HEK293 (cell line): ENCODE measurements around the gene SLC9A2.

ENCODE experiments used
- CTCF ChIA-PET: fragments of 350-600 bp; formaldehyde crosslinking; extraction: SDS; loops from one replicate; lab custom pipeline; 2021; ENCODE audit warnings: antibody characterized with exemption; lab: Yijun Ruan, JAX
- POLR2A ChIA-PET: fragments of 300-600 bp; formaldehyde crosslinking; extraction: SDS; loops from one replicate; lab custom pipeline; 2020; ENCODE audit warnings: antibody characterized with exemption, inconsistent platforms; lab: Yijun Ruan, JAX
- H3K27ac ChIP-seq: fragments of 200-500 bp; sonication (Bioruptor generic); 2 replicates; pipeline ENCODE4 v1.5.1; 2014; ENCODE audit warnings: low read depth, low read length, control low read depth, inconsistent platforms; ENCODE audit errors: extremely low read depth
- H3K36me3 ChIP-seq, 2 experiments: fragments of 200-500 bp in 1 of 2; sonication (Bioruptor generic) in 1 of 2; 1 replicate in 1 of 2; 2 replicates in 1 of 2; pipeline ENCODE4 v1.5.1; 2014 to 2017; ENCODE audit warnings: inconsistent platforms in 2 of 2, low read length in 2 of 2; ENCODE audit not compliant: control insufficient read depth in 2 of 2, insufficient read depth in 1 of 2
- H3K4me1 ChIP-seq: fragments of 200-500 bp; sonication (Bioruptor generic); 2 replicates; pipeline ENCODE4 v1.5.1; 2014; ENCODE audit warnings: mild to moderate bottlenecking, low read length, inconsistent platforms; ENCODE audit not compliant: control insufficient read depth, insufficient read depth
- H3K4me3 ChIP-seq: 2 replicates; pipeline ENCODE4 v1.5.1; 2011; ENCODE audit warnings: low read depth, mild to moderate bottlenecking, control low read depth, low read length, moderate library complexity
- H3K9me3 ChIP-seq: fragments of 200-500 bp; sonication (Bioruptor generic); 2 replicates; pipeline ENCODE4 v1.5.1; 2014; ENCODE audit warnings: low read depth, low read length, inconsistent platforms; ENCODE audit not compliant: control insufficient read depth, insufficient read depth
- BCL11A ChIP-seq: fragments of 450-650 bp; formaldehyde crosslinking; IDR thresholded peaks from 2 replicates; pipeline ENCODE4 v1.5.1; 2016; ENCODE audit warnings: low read depth, missing biosample characterization, missing genetic modification characterization
- HOXC10 ChIP-seq: sonication (generic); formaldehyde crosslinking; IDR thresholded peaks from 2 replicates; pipeline ENCODE4 v1.8.1; 2023; ENCODE audit warnings: mild to moderate bottlenecking, missing genetic modification reagents
- KLF9 ChIP-seq: fragments of 450-650 bp; formaldehyde crosslinking; IDR thresholded peaks from 2 replicates; pipeline ENCODE4 v1.5.1; 2016; ENCODE audit warnings: missing biosample characterization, missing genetic modification characterization, low read depth
- PRDM1 ChIP-seq: fragments of 450-650 bp; formaldehyde crosslinking; IDR thresholded peaks from 2 replicates; pipeline ENCODE4; 2016; ENCODE audit warnings: missing biosample characterization, missing genetic modification characterization
- SETDB1 ChIP-seq: IDR thresholded peaks from one replicate; pipeline ENCODE4 v1.6.1; 2017; ENCODE audit warnings: mild to moderate bottlenecking, low read length, moderate library complexity, mixed read lengths; ENCODE audit not compliant: insufficient read length
- ZNF140 ChIP-seq: fragments of 450-650 bp; formaldehyde crosslinking; IDR thresholded peaks from 2 replicates; pipeline ENCODE4 v1.5.1; 2016; ENCODE audit warnings: missing biosample characterization, missing genetic modification characterization
- ZNF19 ChIP-seq: fragments of 450-650 bp; formaldehyde crosslinking; IDR thresholded peaks from 2 replicates; pipeline ENCODE4; 2016; ENCODE audit warnings: missing biosample characterization, missing genetic modification characterization, low read depth
- ZNF211 ChIP-seq: fragments of 450-650 bp; formaldehyde crosslinking; IDR thresholded peaks from 2 replicates; pipeline ENCODE4 v1.5.1; 2016; ENCODE audit warnings: low read depth, missing biosample characterization, missing genetic modification characterization
- ZNF394 ChIP-seq: fragments of 450-650 bp; formaldehyde crosslinking; IDR thresholded peaks from 2 replicates; pipeline ENCODE4 v1.5.1; 2016; ENCODE audit warnings: missing biosample characterization, missing genetic modification characterization, mild to moderate bottlenecking, moderate library complexity, borderline replicate concordance
- ZNF473 ChIP-seq: fragments of 450-650 bp; formaldehyde crosslinking; IDR thresholded peaks from 2 replicates; pipeline ENCODE4 v1.5.1; 2017; ENCODE audit warnings: missing biosample characterization, missing genetic modification characterization
- ZNF501 ChIP-seq: fragments of 450-650 bp; formaldehyde crosslinking; IDR thresholded peaks from 2 replicates; pipeline ENCODE4 v1.5.1; 2016; ENCODE audit warnings: missing biosample characterization, missing genetic modification characterization
- ZNF571 ChIP-seq: fragments of 450-650 bp; formaldehyde crosslinking; IDR thresholded peaks from 2 replicates; pipeline ENCODE4 v1.5.0; 2017; ENCODE audit warnings: missing biosample characterization, missing genetic modification characterization
- ZNF664 ChIP-seq: fragments of 450-650 bp; formaldehyde crosslinking; IDR thresholded peaks from 2 replicates; pipeline ENCODE4 v1.5.1; 2016; ENCODE audit warnings: missing biosample characterization, missing genetic modification characterization
- ZNF670 ChIP-seq: fragments of 450-650 bp; formaldehyde crosslinking; IDR thresholded peaks from 2 replicates; pipeline ENCODE4 v1.5.1; 2016; ENCODE audit warnings: missing biosample characterization, missing genetic modification characterization, low read depth
- ZNF776 ChIP-seq: fragments of 450-650 bp; formaldehyde crosslinking; IDR thresholded peaks from 2 replicates; pipeline ENCODE4 v1.5.0; 2017; ENCODE audit warnings: missing biosample characterization, missing genetic modification characterization, borderline replicate concordance
- ZSCAN18 ChIP-seq: fragments of 450-650 bp; formaldehyde crosslinking; IDR thresholded peaks from 2 replicates; pipeline ENCODE4 v1.5.1; 2016; ENCODE audit warnings: missing biosample characterization, missing genetic modification characterization
- ZSCAN30 ChIP-seq: fragments of 450-650 bp; IDR thresholded peaks from 2 replicates; pipeline ENCODE4 v1.5.1; 2018; ENCODE audit warnings: missing biosample characterization, mild to moderate bottlenecking, missing genetic modification characterization, moderate library complexity
- TF ChIP-seq, protein P1 (sequence below): fragments of 450-650 bp; formaldehyde crosslinking; IDR thresholded peaks from 2 replicates; pipeline ENCODE4 v1.5.1; 2017; ENCODE audit warnings: missing biosample characterization, missing genetic modification characterization

The SLC9A2 gene

GRCh38 chr2:102758439-102758838, 139.1 kb downstream of the SLC9A2 start:
- Histone ChIP-seq H3K4me3 (no peak overlapping the region), H3K27ac (no peak overlapping the region), H3K4me1 (no peaks in the 10 kb centered on the region), H3K36me3 (no peaks in the 10 kb centered on the region), H3K9me3 (no peaks in the 10 kb centered on the region)
- CTCF ChIA-PET, result interaction anchor here (0.7 to 1.4 kb wide), 3 partner anchors 14 to 364 kb away, joined by 3 to 6 read pairs (median 3); no protein-coding TSS in a partner anchor
- TF ChIP-seq ZNF501 (tag by site-specific recombination) (no peak), ZNF776 (tag by site-specific recombination) (no peak), SETDB1 (no peak), ZNF664 (tag by site-specific recombination) (no peak), ZNF19 (no peak), ZNF394 (tag by site-specific recombination) (no peak), ZNF670 (no peak), ZNF473 (tag by site-specific recombination) (no peak), ZNF571 (no peak), PRDM1 (no peak), KLF9 (no peak), ZNF211 (tag by site-specific recombination) (no peak), ZSCAN18 (tag by site-specific recombination) (no peak), ZNF140 (tag by site-specific recombination) (no peak), HOXC10 (no peak), BCL11A (tag by site-specific recombination) (no peak), ZSCAN30 (tag by site-specific recombination) (no peak)
- TF ChIP-seq, protein P1, sequence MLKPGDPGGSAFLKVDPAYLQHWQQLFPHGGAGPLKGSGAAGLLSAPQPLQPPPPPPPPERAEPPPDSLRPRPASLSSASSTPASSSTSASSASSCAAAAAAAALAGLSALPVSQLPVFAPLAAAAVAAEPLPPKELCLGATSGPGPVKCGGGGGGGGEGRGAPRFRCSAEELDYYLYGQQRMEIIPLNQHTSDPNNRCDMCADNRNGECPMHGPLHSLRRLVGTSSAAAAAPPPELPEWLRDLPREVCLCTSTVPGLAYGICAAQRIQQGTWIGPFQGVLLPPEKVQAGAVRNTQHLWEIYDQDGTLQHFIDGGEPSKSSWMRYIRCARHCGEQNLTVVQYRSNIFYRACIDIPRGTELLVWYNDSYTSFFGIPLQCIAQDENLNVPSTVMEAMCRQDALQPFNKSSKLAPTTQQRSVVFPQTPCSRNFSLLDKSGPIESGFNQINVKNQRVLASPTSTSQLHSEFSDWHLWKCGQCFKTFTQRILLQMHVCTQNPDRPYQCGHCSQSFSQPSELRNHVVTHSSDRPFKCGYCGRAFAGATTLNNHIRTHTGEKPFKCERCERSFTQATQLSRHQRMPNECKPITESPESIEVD, result no peak
- POLR2A ChIA-PET, result no interaction called here
